ENCODE results near the gene ARHGAP19.
"Not testable (repeated sequence)": the region's sequence is repeated elsewhere in the genome, so short reads cannot be mapped to it uniquely, and the experiment has no call there.

Gene ARHGAP19

DNA sequence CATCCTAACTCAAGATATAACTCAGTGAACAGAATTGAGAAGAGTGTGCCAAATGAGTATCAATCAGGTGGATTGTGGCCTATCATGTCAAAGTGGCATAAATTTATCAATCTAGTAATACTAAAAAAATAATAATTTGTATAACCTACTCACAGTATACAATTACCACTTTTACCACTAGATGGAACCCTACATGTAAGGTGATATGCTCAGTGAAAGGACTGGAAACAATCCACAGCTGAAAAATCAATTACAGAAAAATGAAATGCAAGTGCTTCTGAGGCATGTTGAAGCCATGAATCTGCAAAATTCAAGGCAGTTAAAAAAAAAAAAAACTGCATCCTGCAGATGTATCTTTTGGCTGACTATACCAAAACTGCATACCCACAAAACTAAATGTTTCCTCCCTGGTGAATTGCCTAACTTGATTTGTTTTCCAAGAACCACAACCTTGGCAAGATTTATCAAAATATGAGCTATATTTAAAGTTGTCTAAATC lies 13.9 kb downstream of the ARHGAP19 start:
- TF ChIP-seq, protein P1, sequence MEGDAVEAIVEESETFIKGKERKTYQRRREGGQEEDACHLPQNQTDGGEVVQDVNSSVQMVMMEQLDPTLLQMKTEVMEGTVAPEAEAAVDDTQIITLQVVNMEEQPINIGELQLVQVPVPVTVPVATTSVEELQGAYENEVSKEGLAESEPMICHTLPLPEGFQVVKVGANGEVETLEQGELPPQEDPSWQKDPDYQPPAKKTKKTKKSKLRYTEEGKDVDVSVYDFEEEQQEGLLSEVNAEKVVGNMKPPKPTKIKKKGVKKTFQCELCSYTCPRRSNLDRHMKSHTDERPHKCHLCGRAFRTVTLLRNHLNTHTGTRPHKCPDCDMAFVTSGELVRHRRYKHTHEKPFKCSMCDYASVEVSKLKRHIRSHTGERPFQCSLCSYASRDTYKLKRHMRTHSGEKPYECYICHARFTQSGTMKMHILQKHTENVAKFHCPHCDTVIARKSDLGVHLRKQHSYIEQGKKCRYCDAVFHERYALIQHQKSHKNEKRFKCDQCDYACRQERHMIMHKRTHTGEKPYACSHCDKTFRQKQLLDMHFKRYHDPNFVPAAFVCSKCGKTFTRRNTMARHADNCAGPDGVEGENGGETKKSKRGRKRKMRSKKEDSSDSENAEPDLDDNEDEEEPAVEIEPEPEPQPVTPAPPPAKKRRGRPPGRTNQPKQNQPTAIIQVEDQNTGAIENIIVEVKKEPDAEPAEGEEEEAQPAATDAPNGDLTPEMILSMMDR (IDR thresholded peaks at IDR 0.05; ENCODE audit: insufficient read depth, low read depth, low read length, missing control alignments) = peak; percentile 53
- DNase-seq (ENCODE audit: low read depth) = peak; percentile 57
- H3K4me3 ChIP-seq (ENCODE audit: low read depth, low read length) = no peak overlapping the region

DNA sequence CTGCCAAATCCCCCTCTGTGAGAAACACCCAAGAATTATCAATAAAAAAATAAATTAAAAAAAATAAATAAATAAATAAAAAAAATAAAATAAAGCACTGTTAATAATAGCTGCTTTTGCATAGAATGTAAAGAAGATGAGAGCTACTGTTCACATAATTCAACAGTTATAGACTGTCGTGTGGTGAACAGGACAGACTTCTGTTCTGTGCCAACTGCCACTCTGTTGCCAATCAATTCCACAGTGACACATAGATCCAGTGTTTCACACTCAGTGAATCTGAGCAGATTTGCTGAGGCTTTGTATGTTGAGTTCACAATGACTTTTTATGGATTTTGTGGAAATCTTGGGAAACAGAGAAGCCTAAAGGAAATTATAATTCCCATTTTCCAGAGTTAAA lies 14.9 kb downstream of the ARHGAP19 start:
- no peak overlapping the region for H3K4me3 ChIP-seq (ENCODE audit: low read depth, low read length)
- DNase-seq (ENCODE audit: low read depth) = peak; percentile 8
- TF ChIP-seq, protein P1 (IDR thresholded peaks at IDR 0.05; ENCODE audit: insufficient read depth, low read depth, low read length, missing control alignments) = no peak

DNA sequence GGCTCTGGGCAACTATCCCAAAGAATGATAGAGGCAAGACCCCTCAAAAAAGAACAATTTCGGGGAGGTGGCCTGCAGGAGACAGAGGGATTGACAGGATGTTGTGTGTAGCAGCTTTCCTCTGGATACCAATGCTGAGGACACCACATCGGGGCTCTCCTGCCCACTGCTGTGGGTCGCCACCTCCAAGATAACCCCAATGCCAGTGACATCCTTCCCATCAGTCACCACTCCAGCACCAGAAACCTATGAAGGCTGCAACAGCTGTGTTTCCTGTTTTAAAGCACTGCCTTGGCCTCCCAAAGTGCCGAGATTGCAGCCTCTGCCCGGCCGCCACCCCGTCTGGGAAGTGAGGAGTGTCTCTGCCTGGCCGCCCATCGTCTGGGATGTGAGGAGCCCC lies 17.6 kb downstream of the ARHGAP19 start:
- DNase-seq (ENCODE audit: low read depth) = peak; percentile 24
- TF ChIP-seq, protein P1 (IDR thresholded peaks at IDR 0.05; ENCODE audit: insufficient read depth, low read depth, low read length, missing control alignments) = no peak
- H3K4me3 ChIP-seq (ENCODE audit: low read depth, low read length) = no peak overlapping the region

DNA sequence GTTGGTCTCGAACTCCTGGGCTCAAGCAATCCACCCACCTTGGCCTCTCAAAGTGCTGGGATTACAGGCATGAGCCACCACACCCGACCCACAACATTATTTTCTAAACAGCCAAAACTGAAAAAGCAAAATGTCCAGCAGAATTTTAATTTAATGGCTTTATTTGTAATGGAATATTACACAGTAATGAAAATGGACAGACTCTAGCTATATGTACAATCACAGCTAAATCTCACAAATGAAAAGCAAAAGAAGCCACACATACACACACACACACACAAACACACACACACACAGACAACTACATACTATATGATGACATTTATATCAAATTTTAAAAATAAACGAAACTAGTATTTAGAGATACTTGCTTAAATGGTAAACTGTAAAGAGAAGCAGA lies 18.7 kb downstream of the ARHGAP19 start:
- no peak for DNase-seq (ENCODE audit: low read depth)
- no peak overlapping the region for H3K4me3 ChIP-seq (ENCODE audit: low read depth, low read length)
- TF ChIP-seq, protein P1 (IDR thresholded peaks at IDR 0.05; ENCODE audit: insufficient read depth, low read depth, low read length, missing control alignments) = no peak

DNA sequence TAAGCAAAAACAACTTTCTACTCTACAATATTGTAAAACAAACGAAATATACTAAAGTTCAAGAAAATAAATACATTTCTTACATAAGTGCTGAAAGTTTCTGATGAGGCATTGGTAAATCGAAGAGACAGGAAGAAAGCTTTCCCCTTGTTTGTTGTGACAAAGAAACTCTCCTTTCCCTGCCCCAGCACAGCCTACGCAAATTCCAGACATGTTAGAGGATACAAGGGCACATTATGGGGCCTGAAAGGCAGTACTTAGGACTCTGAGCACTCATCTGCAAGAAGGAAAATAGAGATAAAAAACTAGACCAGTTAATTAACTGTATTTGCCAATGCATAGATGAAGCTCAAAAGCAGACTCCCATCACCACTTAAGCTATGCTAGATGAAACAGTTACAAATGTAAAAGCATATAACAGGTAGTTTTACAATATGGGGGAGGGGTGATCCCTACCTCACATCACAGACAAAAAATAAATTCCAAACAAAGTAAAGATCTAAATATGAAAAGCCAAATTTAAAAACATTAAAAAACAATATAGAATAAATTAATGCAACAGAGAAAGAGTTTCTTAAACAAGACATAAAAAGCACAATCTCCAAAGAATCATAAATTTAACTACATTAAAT lies 21.8 kb downstream of the ARHGAP19 start:
- TF ChIP-seq, protein P1 (IDR thresholded peaks at IDR 0.05; ENCODE audit: insufficient read depth, low read depth, low read length, missing control alignments) = no peak
- H3K4me3 ChIP-seq (ENCODE audit: low read depth, low read length) = no peak overlapping the region
- DNase-seq (ENCODE audit: low read depth) = no peak

DNA sequence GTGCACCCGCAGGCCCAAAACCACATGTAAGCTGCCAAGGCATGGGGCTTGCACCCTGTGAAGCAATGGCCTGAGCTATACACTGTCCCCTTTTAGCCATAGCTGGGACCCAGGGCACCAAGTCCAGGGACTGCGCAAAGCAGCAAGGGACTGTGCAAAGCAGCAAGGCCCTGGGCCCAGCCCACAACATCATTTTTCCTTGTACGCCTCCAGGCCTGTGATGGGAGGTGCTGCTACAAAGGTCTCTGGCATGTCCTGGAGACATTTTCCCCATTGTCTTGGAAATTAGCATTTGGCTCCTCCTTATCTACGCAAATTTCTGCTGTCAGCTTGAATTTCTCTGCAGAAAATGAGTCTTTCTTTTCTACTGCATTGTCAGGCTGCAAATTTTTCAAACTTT lies 24.8 kb downstream of the ARHGAP19 start:
- H3K4me3 ChIP-seq (ENCODE audit: low read depth, low read length) = no peak overlapping the region
- no peak for DNase-seq (ENCODE audit: low read depth)
- TF ChIP-seq, protein P1 (IDR thresholded peaks at IDR 0.05; ENCODE audit: insufficient read depth, low read depth, low read length, missing control alignments) = no peak

DNA sequence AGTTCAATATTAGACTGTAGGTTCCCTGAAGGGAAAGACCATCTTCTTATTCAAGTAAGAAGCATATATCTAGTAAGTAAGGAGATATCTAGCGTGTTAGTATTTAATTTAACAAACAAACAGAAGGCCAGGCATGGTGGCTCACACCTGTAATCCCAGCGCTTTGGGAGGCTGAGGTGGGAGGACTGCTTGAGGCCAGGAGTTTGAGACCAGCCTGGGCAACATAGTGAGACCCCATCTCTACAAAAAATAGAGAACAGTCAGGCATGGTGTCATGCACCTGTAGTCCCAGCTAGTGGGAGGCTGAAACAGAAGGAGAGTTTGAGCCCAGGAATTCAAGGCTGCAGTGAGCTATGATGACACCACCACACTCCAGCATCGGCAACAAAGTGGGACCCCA lies 27.3 kb downstream of the ARHGAP19 start:
- H3K4me3 ChIP-seq (ENCODE audit: low read depth, low read length); DNase-seq (ENCODE audit: low read depth): not testable (repeated sequence)

Measured in GM12865 (cell line).